GM18867 (cell line): Measurements from ENCODE around the gene IFFO2.

Experiments used
- ATAC-seq: cut with Tn5 transposase; IDR thresholded peaks from one replicate; pipeline ENCODE4 v1.9.1; 2021; ENCODE audit warnings: mild to moderate bottlenecking, moderate library complexity; ENCODE audit not compliant: unreplicated experiment

The IFFO2 gene

DNA sequence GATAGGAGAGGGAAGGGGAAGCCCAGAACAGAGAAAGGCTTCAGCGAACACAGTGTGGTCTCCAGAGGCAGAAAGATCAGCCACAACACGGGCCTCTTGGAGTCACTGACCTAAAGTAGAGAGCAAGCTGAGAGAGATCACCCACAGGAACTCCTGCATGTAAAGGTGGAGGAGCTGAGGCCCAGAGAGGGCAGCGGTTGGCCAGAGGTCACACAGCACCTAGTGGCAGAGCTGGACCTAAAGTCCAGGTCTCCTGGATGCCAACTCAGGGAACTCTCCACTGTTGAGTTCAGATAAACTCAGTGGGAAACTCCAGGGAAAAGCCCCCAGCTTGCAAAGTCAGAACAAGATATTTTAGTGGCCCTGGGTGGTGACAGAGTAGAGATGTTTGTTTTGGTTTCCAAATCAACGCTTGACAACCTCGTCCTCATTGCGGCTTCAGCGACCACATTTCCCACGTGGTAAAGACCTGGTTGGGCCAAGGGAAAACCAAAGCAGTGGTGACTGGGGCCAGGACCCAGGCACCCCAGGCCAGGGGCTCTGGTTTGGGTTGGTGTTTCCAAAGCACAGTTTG, 4.6 kb downstream of the IFFO2 start:
- peak; percentile 41 for ATAC-seq

DNA sequence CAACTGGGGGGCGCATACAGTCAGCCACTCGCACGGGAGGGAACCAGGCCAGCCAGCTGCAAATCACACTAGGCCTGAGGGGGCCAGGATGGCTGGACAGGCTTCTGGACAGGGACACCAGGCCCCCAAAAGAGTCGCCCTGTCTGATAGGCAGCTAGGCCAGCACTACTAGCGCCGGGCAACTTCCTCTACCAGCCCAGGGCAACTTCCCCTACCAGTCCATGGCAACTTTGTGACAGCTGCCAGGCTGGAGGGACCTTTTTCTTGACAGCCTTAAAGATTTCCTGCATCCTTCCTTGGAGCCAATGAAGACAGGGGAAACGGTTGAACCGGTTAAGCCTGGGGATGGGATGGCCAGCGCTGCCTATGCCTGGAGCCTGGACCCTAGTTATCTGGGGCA, 5.1 kb downstream of the IFFO2 start:
- ATAC-seq: no peak

DNA sequence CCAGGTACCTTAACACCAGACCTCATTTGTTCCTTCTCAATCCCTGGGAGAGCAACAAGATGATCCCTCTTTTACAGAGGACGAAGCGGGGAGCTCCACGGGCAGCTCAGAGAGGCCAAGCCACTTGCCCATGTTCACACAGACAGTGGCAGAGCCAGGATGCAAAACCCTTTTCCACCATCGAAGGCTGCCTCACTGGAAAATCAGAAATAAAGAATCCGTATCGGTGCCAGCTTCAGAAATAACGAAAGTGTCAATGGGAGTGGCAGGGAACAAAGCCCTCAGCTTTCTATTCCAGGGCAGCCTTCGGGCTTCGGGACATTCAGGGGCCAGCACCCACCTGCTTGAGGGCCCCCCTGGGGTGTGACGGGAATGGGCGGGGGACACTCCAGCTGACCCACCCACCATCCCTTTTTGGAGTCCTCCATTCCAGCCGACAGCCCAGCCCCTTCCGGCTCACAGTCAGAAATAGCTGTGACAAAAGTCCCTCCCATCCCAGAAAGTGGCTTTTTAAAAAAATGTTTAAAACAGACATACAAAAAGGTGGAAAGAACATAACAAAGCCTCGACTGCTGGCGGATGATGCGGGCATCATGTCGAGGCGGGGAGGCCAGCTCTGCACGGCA, 6.0 kb downstream of the IFFO2 start:
- no peak for ATAC-seq

DNA sequence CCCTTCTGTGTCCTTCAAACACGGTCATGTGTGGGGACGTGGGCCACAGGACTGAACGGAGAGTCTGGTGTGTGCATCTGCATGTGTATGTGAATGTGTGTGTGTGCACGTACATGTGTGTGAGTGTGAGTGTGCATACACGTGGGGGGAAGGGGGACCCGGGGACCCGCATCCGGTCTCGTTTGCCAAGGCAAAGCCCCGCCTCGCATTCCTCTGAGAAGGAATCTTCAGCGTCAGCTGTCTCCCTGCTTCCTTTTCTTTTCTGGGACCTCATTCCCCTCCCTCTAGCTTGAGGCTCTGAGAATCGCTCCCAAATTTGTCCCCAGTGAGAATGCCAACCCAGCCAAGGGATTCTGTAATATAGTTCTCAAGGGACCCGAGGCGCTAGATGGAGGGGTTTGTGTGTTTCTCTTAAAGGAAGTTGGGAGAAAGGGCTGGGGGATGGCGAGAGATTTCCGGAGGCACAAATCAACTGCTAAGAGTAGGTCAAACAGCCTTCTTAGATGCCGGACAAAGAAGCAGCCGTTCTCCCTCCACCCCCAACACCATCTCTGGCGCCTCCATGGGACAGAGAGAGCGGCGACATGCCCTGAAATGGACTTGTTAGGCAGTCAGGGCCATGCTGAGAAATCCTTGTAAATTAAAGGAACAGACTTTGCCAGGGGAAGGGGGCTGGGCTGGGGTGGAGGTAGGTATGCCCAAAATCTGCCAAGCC, 6.6 kb downstream of the IFFO2 start:
- ATAC-seq: no peak

DNA sequence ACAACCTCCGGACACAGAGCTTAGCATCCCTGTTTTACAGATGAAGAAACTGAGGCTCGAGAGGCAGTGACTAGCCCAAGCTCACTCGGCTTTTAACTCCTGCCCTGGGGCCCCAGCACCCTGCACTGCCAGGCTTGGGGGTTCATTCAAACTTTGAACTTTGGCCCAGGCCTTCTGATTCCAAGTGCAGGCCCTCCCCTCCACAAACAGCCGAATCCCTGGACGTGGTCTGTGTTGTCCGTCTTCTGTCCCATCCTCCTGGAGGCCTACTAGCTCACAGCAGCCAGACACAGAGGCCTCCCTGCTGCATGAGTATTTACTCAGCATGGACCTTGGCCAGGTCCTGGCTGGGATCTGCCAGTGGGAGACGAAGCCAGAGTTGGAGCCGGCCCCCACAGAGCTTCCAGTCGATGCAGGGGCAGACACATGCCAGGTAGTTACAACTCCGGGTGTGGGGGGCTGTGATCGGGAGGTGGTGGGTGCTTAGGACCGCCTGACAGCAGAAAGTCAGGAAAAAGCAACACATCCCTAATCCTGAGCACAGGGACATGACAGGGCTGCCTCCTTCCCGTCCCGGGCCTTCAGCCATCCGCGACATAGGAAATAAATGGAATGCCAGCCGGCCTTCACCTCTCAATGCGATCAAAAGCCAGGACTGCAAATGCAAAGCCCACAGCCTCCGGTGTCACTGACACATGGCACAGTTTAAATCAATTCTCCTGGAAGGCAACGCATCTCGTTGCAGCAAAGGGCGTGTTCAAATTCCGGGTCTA, 7.4 kb downstream of the IFFO2 start:
- no peak for ATAC-seq

DNA sequence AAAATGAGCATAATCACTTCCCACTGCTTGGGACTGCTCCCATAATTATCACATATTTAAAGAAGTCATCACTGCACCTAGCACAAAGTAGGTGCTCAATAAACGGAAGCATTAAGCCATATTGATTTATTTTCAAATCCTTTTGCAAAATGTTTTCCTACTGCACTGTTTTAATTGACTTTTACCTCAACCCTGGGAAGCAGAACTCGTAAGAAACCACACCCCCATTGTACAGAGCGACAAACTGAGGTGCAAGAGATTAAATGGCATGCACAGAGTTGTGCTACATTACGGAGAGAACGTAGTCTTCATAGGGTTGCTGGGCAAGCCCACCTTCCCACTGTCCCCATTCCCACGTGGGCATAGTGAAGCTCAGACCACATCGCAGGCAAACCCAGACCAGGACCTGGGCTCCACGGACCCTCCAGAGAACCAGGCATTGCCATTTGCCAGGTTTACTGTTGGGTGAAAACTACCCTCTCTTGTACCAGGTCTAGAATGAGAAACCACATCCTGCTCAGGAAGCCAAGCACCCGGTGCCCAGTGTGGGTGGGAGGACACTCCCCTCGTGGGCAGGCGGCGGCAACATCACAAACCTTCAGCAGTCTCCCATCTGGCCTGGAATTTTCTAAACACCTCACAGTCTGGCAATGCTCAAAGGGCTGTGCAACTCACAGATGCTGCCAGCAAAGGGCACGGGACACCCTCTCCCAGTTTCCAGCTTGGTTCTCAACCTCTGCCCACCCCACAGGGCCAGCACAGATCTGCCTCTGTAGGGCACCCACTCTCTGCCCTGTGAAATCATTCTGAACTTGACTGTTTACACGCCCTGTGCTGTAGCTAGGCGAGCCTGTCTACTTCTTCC, 8.2 kb downstream of the IFFO2 start:
- ATAC-seq: no peak

DNA sequence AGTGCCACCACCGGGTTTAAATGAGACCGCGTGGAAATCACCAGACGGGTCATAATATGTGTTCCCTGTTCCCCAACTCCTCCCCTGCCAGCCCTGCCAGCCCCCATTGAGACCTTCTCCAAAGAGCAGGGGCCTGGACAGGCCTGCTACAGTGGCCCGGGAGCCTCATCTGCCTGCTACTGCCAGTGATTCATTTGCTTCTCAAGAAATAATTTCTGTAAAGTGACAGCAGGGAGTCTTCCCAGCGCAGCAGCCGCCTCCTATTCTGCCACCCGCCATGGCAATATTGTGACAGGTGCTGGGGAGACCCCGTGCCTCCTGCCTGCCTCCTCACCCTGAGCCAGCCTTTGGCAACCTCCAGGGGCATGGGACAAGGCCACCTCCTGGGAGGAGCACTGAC, 8.9 kb downstream of the IFFO2 start:
- ATAC-seq: no peak

DNA sequence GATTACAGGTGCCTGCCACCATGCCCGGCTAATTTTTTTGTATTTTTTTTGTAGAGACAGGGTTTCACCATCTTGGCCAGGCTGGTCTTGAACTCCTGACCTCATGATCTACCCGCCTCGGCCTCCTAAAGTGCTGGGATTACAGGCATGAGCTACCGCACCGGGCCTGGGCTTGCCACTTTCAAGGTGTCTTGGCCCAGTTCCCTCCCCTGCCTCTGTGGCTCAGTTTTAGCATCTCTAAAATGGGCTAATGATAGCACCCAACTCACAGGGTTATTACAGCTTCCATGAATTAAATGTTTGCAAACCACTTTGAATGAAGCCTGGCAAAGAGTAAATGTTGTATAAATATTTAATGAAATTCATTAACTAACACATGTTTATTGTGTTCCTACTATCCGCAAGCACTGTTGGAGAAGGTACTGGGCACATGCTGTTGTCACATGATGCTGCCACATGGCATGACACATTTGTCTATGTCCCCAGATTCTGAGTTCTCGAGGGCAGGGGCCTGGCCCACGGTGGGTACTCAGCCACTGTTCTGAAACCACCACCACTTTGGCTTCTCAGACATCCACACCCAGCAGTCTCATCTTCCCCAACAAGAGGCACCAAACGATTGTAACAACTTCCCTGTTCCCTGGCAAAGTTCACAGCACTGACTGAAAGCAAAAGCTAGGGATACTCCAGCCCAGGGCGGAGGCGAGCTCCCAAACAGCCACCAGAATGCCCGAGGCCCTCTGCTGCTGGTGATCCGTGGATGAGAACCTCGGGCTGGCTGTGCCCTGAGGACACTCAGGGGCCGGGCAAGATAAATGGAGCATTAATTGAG, 9.7 kb downstream of the IFFO2 start:
- no peak for ATAC-seq

DNA sequence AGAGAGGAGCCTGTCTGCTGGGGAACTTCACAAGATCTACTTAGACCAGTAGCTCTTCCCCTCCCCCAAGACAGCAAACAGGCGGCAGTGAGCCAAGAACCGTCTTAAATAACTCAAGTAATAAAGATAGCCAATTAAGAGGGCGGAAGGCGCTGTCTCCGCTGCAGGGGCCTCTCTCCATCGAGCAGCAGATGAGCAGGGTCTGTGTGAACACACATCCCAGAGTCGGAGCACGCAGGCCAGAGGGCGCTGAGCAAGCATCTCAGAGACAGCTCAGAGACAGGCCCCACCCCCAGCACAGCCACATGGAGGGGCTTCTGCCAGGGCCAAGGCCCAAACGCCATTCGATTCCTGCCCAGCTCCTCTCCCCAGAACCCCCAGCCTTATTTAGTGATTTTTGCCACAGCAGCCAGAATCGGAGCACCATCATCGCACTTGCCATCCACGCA, 11.1 kb downstream of the IFFO2 start:
- no peak for ATAC-seq

DNA sequence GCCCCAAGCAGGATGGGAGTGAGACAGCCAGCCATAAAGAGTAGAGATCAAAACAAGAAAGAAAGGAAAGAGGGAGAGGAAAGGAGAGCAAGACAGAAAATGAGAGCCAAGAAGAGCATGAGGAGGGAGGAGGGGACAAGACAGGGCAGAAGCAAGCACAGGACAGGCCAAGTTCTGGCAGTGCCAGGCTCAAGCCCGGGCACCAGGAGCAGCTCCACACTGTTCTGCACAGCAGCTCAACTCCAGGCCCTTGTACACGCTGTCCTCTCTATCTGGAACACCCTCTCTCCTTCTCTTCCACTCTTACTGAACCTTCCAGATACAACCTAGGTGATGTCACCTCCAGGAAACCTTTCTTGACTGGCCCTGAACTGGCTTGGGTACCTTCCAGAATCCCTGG, 11.7 kb downstream of the IFFO2 start:
- ATAC-seq: no peak

DNA sequence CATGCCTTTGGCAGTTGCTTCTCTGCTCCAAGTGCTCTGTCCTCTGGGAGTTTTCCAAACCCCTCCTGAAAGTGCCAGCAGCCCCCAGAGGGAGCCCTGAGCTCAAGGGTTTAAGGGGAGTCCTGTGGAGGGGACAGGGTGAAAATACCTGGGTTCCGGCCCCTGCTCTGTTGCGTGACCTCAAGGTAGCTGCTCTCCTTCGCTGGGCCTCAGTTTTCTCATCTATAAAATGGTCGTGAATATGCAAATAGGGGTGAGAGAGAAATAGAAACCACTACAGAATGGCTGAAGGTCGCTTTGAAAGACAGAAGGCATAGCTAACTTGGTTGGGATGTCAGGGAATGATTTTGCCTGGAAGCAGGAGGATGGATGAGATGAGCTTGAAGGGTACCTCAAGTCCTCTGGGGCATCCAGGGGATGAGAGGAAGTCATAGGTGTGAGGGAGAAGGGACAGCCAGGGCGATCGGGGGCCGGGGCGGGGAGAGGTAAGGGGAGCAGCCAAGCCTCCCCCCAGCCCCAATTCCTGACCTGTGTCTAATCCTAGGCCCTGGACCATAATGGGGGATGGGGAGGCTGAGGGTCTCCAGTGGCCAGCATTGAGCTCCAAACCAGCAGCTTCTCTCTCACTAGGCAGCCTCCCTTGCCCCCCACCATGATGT, 12.4 kb downstream of the IFFO2 start:
- ATAC-seq: no peak

DNA sequence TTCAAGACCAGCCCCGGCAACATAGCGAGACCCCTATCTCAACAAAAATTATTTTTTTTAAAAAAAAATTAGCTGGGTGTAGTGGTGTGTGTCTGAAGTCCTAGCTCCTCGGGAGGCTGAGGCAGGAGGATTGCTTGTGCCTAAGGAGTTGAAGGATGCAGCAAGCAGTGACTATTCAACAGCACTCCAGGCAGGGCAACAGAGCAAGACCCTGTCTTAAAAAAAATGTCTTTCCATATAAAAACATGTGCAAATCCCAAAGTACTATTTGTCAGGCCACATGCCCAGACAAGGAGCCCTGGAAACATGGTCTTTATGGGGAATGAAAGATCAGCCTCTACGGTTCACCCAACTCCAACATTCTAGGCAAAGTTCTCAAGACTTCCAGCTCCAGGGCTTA, 13.3 kb downstream of the IFFO2 start:
- no peak for ATAC-seq

DNA sequence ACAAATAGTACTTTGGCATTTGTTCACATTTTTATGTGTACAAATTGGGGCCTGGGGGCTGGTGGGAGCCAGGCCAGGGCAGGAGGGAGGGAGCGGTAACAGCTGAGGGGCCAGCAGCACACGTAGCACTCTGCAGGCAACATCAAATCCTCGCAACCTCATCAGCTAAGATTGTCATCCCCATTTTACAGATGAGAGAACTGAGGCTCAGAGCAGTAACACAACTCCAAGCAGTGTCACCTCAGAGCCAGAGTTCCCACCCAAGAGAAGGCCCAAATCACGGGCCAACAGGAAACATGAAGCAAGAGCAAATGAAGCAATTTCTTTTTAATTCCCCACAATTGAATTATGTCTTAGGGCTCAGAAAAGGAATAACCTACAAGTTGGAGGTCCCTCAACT, 14.1 kb downstream of the IFFO2 start:
- ATAC-seq: no peak

DNA sequence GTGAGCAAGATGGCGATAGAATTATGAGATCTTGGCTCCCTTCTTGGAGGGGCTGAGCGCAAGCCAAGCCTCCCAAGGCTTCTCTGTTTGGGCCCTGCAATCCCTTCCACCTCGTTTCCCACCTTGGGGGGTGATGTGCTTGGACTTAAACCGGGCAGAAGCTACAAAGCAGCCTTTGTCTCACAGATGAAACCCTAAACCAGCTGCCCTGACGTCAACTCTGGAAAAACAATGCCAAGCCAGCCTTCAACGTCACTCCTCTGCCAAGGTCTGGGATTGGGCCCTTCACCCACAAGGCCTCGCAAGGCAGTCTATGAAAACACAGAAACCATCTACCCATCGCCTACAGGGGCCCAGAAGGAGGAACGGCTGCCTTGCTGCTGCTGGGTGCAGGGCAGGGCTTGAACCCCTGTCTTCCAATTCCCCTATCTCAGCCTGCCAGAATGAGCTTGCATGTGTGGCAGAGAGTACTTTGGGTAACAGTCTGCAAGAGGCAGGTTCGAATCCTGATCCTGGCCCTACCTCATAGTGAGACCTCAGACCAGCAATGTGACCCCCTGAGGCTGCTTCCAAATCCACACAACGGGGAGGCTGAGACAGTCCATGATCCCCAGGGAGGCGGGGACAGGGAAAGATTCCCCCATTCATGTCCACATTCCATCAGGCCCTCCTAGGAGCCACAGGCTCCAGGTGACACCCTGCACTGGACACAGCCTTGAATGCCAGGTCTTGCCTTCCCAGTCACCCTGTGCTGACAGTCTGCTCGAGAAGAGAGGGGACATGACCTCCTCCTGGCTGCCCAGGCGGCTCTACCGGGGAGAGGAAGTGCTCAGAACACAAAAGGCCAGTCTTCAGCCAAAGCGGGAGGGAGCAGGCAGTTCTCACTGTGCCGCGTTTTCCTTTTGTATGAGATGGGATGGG, 15.0 kb downstream of the IFFO2 start:
- ATAC-seq: no peak

DNA sequence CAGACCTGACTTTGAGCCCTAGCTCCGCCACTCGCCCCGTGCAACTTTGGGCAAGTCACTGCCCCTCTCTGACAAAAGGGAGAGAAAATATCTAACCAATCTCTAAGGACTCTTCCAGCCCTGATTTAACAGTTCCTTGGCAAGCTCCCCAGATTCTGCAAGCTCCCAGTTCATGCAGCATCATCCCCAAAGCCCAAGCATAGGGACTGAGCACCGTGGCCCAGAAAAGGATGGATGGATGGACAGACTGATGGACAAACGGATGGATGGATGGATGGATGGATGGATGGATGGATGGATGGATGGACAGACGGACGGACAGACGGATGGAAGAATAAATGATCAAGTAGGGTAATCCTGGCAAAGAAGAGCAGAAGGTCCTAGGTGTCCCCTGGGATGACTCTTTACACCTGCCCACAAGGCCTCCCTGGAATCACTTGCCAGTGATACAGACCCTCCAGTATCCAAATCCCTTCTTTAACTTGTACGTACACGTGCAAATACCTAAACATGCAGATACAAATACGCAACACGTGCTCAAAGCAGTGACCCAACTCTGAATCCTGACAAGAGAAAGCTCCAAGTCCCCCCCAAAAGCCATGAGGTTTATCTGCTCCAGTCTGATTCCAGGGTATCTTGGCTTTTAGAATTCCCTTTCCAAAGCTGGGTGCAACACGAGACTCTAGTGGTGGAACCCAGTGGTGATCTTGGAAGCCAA, 16.0 kb downstream of the IFFO2 start:
- ATAC-seq: no peak

DNA sequence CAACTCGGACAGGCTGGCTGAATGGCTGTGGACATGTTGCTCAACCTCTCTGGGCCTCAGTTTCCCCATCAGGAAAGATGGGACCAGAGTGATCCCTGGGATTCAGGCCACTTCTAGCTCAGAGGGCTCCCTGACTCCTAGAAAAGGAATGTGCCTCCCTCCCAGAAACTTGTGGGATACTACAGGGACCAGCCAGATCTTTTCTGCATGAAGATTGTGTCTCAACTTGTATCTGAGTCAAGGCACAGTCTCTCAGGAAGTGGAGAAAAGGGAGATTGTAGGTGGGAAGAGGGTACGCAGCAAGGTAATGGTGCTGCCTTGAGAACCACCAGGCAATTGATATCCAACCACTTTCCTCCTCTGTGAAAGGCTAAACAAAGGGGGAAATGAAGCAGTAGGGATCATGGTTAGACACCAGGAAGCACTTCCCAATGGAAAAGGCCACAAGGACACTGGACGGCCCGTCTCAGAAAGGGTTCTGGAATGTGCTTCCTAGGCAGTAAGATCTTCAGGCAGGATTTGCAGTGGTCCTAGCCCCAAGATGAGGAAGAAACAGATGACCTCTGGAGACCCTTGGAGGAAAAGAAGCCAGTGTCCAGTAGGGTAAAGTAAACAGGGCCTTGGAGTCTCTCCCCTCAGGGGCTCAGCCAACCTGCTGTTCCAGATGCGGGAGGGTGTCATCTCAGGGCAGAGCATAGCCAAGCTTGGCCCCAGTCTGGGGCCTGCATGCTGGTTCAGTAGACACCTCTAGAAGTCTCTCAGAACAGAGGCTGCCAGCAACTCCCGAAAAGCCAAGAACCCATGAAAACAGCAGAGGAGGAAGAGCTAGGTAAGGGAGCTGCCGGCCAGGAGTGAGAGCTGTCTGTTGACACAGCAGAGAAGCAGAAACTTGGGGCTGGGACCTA, 16.8 kb downstream of the IFFO2 start:
- no peak for ATAC-seq

DNA sequence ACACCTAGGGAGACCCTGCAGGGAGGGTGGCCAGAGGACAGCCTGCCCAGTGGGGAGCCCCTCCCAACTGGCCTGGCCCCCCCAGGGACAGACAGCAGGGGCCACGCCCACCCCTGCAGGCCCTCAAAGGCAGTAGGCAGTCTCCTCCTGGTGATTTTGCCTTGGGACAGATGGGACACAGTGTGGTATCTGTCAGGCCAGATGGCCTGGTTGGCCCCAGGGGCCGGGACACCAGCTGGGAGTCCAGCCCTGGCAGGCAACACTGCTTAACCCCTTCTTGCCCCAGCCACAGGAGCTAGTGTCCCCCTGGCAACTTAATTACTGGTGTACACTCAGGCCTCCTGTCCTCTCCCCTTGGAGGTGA, 17.8 kb downstream of the IFFO2 start:
- ATAC-seq: no peak
